MCF 10A (cell line): ENCODE measurements around the gene DACT3. TPM values are rescaled to one million over a fixed set of nuclear protein-coding genes. Genes with fewer than 3 reads are reported as not detected.
"Not testable (repeated sequence)": the region's sequence is repeated elsewhere in the genome, so short reads cannot be mapped to it uniquely, and the experiment has no call there.

Experiments used
- BruUV-seq: library from RNA; stranded (reverse); fragments of 400-500 nt; replicated peaks from 2 replicates; lab custom pipeline; 2021; lab: Mats Ljungman, UMichigan
- CTCF ChIA-PET: fragments of 300-600 bp; sonication (Branson Sonifier 250); formaldehyde crosslinking; extraction: SDS; loops from one replicate; lab custom pipeline; 2021; ENCODE audit warnings: antibody characterized with exemption, inconsistent platforms; lab: Yijun Ruan, JAX
- POLR2A ChIA-PET: fragments of 300-600, 350-650 bp; sonication (Branson Sonifier 250); formaldehyde crosslinking; extraction: SDS; loops from one replicate; lab custom pipeline; 2020; ENCODE audit warnings: antibody characterized with exemption, inconsistent platforms; lab: Yijun Ruan, JAX
- DNase-seq: peaks from one replicate; pipeline ENCODE4 v3.0.0-alpha.2; 2018; ENCODE audit not compliant: unreplicated experiment
- H3K27ac Mint-ChIP-seq: one replicate; pipeline ENCODE4 v1.8.0; 2022; ENCODE audit warnings: mild to moderate bottlenecking, low read depth, mixed read lengths; ENCODE audit not compliant: unreplicated experiment
- H3K27me3 Mint-ChIP-seq: one replicate; pipeline ENCODE4 v1.8.0; 2022; ENCODE audit warnings: mixed read lengths; ENCODE audit not compliant: insufficient read depth, unreplicated experiment
- H3K36me3 Mint-ChIP-seq: one replicate; pipeline ENCODE4 v1.8.0; 2022; ENCODE audit warnings: mild to moderate bottlenecking, moderate library complexity, mixed read lengths; ENCODE audit not compliant: insufficient read depth, unreplicated experiment
- H3K4me1 Mint-ChIP-seq: one replicate; pipeline ENCODE4 v1.8.0; 2022; ENCODE audit warnings: mixed read lengths; ENCODE audit not compliant: insufficient read depth, unreplicated experiment
- H3K4me3 Mint-ChIP-seq: one replicate; pipeline ENCODE4 v1.8.0; 2022; ENCODE audit warnings: mild to moderate bottlenecking, moderate library complexity, mixed read lengths; ENCODE audit not compliant: unreplicated experiment
- H3K9me3 Mint-ChIP-seq: one replicate; pipeline ENCODE4 v1.8.0; 2022; ENCODE audit warnings: mixed read lengths; ENCODE audit not compliant: unreplicated experiment
- intact Hi-C: fragments of 100-400 bp; cut with micrococcal nuclease; formaldehyde crosslinking; loops from 2 replicates; pipeline ENCODE4 v1.14.1; 2022
- total RNA-seq: library from RNA; stranded (reverse); gene quantifications from 2 replicates; pipeline ENCODE4 v1.2.3, GENCODE V29; 2022
- TF ChIP-seq, protein P1 (sequence below): fragments of 200-600 bp; IDR thresholded peaks from one replicate; pipeline ENCODE4 v1.8.0; 2022; ENCODE audit warnings: antibody characterized with exemption, mild to moderate bottlenecking; ENCODE audit not compliant: unreplicated experiment

DACT3 gene
- total RNA-seq, 1 experiment from 2014 or later, result 0.09 TPM

DNA sequence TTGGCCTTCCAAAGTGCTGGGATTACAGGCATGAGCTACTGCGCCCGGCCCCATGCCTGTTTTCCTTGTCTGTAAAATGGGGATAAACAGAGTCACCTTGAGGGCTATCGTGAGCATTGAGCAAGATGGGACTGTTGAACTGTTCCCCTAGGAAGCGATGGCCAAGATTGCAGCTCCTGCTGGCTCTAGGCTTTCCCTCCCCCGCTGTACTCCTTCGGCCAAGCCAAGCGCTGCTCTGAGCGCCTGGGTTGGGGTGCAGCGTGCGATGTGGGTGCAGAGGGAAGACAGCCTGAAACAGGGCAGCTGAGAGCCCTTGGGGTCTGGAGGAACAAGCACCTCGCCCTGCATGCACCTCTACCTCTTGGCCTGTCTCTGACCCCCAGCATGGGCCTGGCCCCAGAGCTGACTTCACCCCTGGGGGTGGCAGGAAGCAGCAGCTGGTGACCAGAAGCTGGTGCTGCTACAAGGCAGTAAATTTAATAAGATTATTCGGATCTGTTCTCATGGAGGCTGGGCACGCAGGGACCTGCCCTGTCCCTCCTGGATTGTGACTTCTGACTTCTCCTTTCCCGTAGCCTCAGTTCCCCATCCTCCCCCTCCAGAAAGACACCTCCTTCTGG lies 30.3 kb downstream of the DACT3 start:
- POLR2A ChIA-PET, result interaction anchor here (0.7 to 3.0 kb wide), 4 partner anchors 13 to 483 kb away, joined by 3 to 8 read pairs (median 4); partner anchors contain the start of genes CALM3 and ZC3H4
- H3K9me3 Mint-ChIP-seq, result no peaks in the 10 kb centered on the region
- H3K27ac Mint-ChIP-seq, result no peak overlapping the region
- no peaks in the 10 kb centered on the region for H3K36me3 Mint-ChIP-seq
- H3K4me3 Mint-ChIP-seq, result no peak overlapping the region
- DNase-seq, result no peak
- H3K4me1 Mint-ChIP-seq, result peaks cover 14% of the 10 kb centered on the region
- intact Hi-C loops, result no loop called here
- TF ChIP-seq, protein P1, sequence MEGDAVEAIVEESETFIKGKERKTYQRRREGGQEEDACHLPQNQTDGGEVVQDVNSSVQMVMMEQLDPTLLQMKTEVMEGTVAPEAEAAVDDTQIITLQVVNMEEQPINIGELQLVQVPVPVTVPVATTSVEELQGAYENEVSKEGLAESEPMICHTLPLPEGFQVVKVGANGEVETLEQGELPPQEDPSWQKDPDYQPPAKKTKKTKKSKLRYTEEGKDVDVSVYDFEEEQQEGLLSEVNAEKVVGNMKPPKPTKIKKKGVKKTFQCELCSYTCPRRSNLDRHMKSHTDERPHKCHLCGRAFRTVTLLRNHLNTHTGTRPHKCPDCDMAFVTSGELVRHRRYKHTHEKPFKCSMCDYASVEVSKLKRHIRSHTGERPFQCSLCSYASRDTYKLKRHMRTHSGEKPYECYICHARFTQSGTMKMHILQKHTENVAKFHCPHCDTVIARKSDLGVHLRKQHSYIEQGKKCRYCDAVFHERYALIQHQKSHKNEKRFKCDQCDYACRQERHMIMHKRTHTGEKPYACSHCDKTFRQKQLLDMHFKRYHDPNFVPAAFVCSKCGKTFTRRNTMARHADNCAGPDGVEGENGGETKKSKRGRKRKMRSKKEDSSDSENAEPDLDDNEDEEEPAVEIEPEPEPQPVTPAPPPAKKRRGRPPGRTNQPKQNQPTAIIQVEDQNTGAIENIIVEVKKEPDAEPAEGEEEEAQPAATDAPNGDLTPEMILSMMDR, result no peak
- H3K27me3 Mint-ChIP-seq, result peaks cover 11% of the 10 kb centered on the region
- CTCF ChIA-PET, result interaction anchor here (0.6 to 8.1 kb wide), 4 partner anchors 15 to 122 kb away, joined by 3 to 75 read pairs (median 4); no protein-coding TSS in a partner anchor
- BruUV-seq, result no TSS peak

DNA sequence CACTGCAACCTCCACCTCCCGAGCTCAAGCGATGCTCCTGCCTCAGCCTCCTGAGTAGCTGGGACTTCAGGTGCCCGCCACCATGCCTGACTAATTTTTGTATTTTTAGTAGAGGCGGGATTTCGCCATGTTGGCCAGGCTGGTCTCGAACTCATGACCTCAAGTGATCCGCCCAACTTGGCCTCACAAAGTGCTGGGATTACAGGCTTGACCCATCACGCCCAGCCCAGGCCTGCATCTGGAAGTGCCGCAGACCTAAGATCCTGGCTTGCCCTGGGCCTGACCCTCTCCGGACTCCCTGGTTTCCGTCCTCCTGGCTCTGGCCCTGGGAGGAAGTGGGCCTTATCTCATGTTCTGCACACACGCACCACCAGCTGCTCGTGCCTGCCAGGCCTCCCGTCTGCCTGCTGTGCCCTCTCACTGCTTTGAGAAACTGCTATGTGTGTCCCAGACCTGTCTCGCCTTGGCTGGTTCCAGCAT lies 31.4 kb downstream of the DACT3 start:
- TF ChIP-seq, protein P1, result no peak
- no peak overlapping the region for H3K27ac Mint-ChIP-seq
- BruUV-seq, result no TSS peak
- peaks cover 25% of the 10 kb centered on the region for H3K4me1 Mint-ChIP-seq
- no peaks in the 10 kb centered on the region for H3K9me3 Mint-ChIP-seq
- no peak overlapping the region for H3K4me3 Mint-ChIP-seq
- ChIA-PET POLR2A (interaction anchor here (1.5 kb wide), 1 partner anchor 10 kb away, joined by 6 read pairs; no protein-coding TSS in a partner anchor), CTCF (interaction anchor here (0.6 to 8.1 kb wide), 3 partner anchors 14 to 23 kb away, joined by 3 to 75 read pairs (median 4); no protein-coding TSS in a partner anchor)
- H3K27me3 Mint-ChIP-seq, result peaks cover 11% of the 10 kb centered on the region
- intact Hi-C loops, result no loop called here
- no peaks in the 10 kb centered on the region for H3K36me3 Mint-ChIP-seq
- DNase-seq, result no peak

DNA sequence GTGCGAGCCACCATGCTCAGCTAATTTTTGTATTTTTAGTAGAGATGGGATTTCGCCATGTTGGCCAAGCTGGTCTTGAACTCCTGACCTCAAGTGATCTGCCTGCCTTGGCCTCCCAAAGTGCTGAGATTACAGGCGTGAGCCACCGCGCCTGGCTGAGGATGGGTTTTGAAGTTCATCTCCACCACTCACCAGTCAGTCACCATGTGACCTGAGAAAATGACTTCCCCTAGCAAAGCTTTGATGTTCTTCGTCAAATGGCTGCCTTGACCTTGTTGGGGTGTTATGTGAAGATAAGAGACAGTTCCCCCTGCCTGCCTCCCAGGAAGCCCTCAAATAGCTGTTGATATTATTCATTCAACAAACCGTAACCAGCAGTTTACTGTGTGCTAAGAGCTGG lies 32.0 kb downstream of the DACT3 start:
- CTCF ChIA-PET, result interaction anchor here (0.6 to 8.1 kb wide), 5 partner anchors 11 to 1109 kb away, joined by 3 to 75 read pairs (median 5); no protein-coding TSS in a partner anchor

DNA sequence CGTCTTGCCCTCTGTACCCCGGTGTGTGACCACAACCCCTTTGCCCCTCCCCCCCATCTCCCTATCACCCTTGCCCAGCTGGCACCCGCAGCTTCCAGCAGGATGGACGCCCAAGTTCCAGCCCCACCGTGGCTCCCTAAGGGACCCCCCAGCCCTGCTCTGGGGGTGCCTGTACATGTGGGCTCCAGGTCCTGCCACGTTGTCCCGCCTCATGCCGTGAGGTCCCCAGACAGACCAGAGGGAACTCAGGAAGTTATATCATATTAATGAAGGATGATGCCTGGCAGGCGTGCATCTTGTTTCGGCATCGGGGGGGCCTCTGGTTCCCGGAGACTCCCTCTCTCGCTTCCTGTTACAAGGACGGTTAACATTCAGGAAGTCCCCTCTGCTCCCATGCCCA lies 34.5 kb downstream of the DACT3 start:
- Mint-ChIP-seq H3K9me3 (no peaks in the 10 kb centered on the region), H3K27me3 (no peaks in the 10 kb centered on the region), H3K27ac (no peak overlapping the region), H3K4me3 (no peak overlapping the region), H3K36me3 (no peaks in the 10 kb centered on the region), H3K4me1 (peaks cover 17% of the 10 kb centered on the region)
- DNase-seq, result no peak
- BruUV-seq, result no TSS peak
- TF ChIP-seq, protein P1, result no peak
- POLR2A ChIA-PET, result interaction anchor here (0.6 kb wide), 1 partner anchor 99 kb away, joined by 3 read pairs; no protein-coding TSS in a partner anchor
- intact Hi-C loops, result no loop called here
- CTCF ChIA-PET, result interaction anchor here (0.9 kb wide), 1 partner anchor 78 kb away, joined by 5 read pairs; no protein-coding TSS in a partner anchor

More for the DNA sequence above, 32.0 kb downstream of the DACT3 start:
- H3K9me3 Mint-ChIP-seq, DNase-seq, H3K36me3 Mint-ChIP-seq, H3K4me3 Mint-ChIP-seq, intact Hi-C loops, BruUV-seq, H3K27ac Mint-ChIP-seq: not testable (repeated sequence)
- POLR2A ChIA-PET, result interaction anchor here (0.6 to 1.5 kb wide), 3 partner anchors 11 to 31 kb away, joined by 3 to 6 read pairs (median 3); partner anchors contain the start of gene CALM3
- H3K27me3 Mint-ChIP-seq, result peaks cover 11% of the 10 kb centered on the region
- peaks cover 28% of the 10 kb centered on the region for H3K4me1 Mint-ChIP-seq
